ENCODE measurements around the gene PHACTR4. TPM values are rescaled to one million over a fixed set of nuclear protein-coding genes. Genes with fewer than 3 reads are reported as not detected.

The PHACTR4 gene
- total and polyA plus RNA-seq, 2 of the 4 experiments (the other 2 are of a cell fraction) = 7.5 to 15.0 TPM

GRCh38 chr1:28380394-28380793 is 10.9 kb downstream of the PHACTR4 start:
- H4K20me1 ChIP-seq (ENCODE audit: insufficient read depth, low read length) = peaks cover 9% of the 10 kb centered on the region
- WGBS, 2 experiments (ENCODE audit: extremely low coverage in 2 of 2, insufficient read length in 1 of 2) = no CpG with 5 or more reads among the region's 1 CpG
- H2AK9ac ChIP-seq (replicated peaks; ENCODE audit: low read depth, low read length, poor library complexity) = no peak overlapping the region
- no peak overlapping the region for H2AK5ac ChIP-seq (ENCODE audit: low read depth, low read length)
- CTCF ChIA-PET = no interaction called here
- no peak overlapping the region for H2BK5ac ChIP-seq (ENCODE audit: low read depth, low read length, poor library complexity, severe bottlenecking)
- H3K23ac ChIP-seq (ENCODE audit: low read depth, low read length) = no peak overlapping the region
- no peak overlapping the region for H3K14ac ChIP-seq (replicated peaks; ENCODE audit: low read depth, low read length)
- dilution Hi-C loops (cut with HindIII; ENCODE audit: low sequenced_read_pairs, unreplicated experiment) (no loop called here), intact Hi-C loops (cut with micrococcal nuclease) (no loop called here), in situ Hi-C loops (cut with MboI; ENCODE audit: low sequenced_read_pairs) (no loop called here)
- peaks cover 19 to 48% of the 10 kb centered on the region in 2 experiments for H3K79me1 ChIP-seq (ENCODE audit: low read depth in 1 of 2, low read length in 2 of 2)
- no peak overlapping the region for H3K18ac ChIP-seq (ENCODE audit: low read depth, low read length)
- no peak overlapping the region for H3K27ac ChIP-seq (ENCODE audit: insufficient read depth, low read length)
- no peak overlapping the region for H2BK20ac ChIP-seq (ENCODE audit: low read depth, low read length)
- no peaks in the 10 kb centered on the region for H3K9me1 ChIP-seq (ENCODE audit: insufficient read depth, low read length)
- POLR2A ChIA-PET (ENCODE audit: unreplicated experiment) = no interaction called here
- DNase-seq (no peak), ATAC-seq (ENCODE audit: low read depth) (no peak)
- H2BK15ac ChIP-seq (ENCODE audit: low read depth, low read length) = no peak overlapping the region
- no peak overlapping the region for H2AFZ ChIP-seq (replicated peaks; ENCODE audit: low read length, poor library complexity)
- H3K4ac ChIP-seq (ENCODE audit: low read depth, low read length) = no peak overlapping the region
- no peak overlapping the region for H3K56ac ChIP-seq (ENCODE audit: extremely low read depth, insufficient read depth, low read length)
- no peak overlapping the region for H3K9ac ChIP-seq (ENCODE audit: low read depth, low read length)
- H3K36me3 ChIP-seq (ENCODE audit: control insufficient read depth, insufficient read depth, low read length) = 0 out of 2 replicates have a peak, but pooled peaks cover 1% of the 10 kb centered on the region
- no peak overlapping the region for H3K4me2 ChIP-seq (ENCODE audit: low read depth, low read length)
- H3K9me3 ChIP-seq (ENCODE audit: control insufficient read depth, insufficient read depth, low read length) = no peaks in the 10 kb centered on the region
- no peak overlapping the region for H4K5ac ChIP-seq (ENCODE audit: low read depth, low read length)
- H3K4me1 ChIP-seq (ENCODE audit: control insufficient read depth, insufficient read depth, low read length) = no peaks in the 10 kb centered on the region
- TF ChIP-seq MAZ (IDR thresholded peaks at IDR 0.05; ENCODE audit: borderline replicate concordance, low read depth, low read length) (no peak), BHLHE40 (IDR thresholded peaks at IDR 0.05; ENCODE audit: low read depth, low read length) (no peak), NFE2L2 (IDR thresholded peaks at IDR 0.05; ENCODE audit: low read depth, low read length) (no peak), CTCF (conservative IDR thresholded peaks at IDR 0.05; ENCODE audit: low read depth, low read length) (no peak), RFX5 (IDR thresholded peaks at IDR 0.05; ENCODE audit: low read depth, low read length) (no peak), POLR2A (IDR thresholded peaks at IDR 0.05; ENCODE audit: low read depth, low read length) (no peak), CEBPB (IDR thresholded peaks at IDR 0.05; ENCODE audit: low read depth, low read length) (no peak), CHD1 (IDR thresholded peaks at IDR 0.05; ENCODE audit: low read depth, low read length) (no peak), SMC3 (IDR thresholded peaks at IDR 0.05; ENCODE audit: low read depth, low read length) (no peak), USF2 (IDR thresholded peaks at IDR 0.05; ENCODE audit: low read depth, low read length) (no peak), ELK1 (IDR thresholded peaks at IDR 0.05; ENCODE audit: borderline replicate concordance, low read depth, low read length) (no peak), RCOR1 (IDR thresholded peaks at IDR 0.05; ENCODE audit: insufficient replicate concordance, low read length) (no peak), FOS (IDR thresholded peaks at IDR 0.05; ENCODE audit: low read depth, low read length) (no peak), MXI1 (IDR thresholded peaks at IDR 0.05; ENCODE audit: borderline replicate concordance, low read depth, low read length) (no peak), RAD21 (IDR thresholded peaks at IDR 0.05; ENCODE audit: low read length) (no peak), MAFK (IDR thresholded peaks at IDR 0.05; ENCODE audit: low read depth, low read length) (no peak)
- H4K91ac ChIP-seq (ENCODE audit: insufficient read depth, low read depth, low read length) = no peak overlapping the region
- no TSS peak for BruUV-seq (replicated peaks)
- H3K27me3 ChIP-seq (ENCODE audit: control insufficient read depth, insufficient read depth, low read length) = no peaks in the 10 kb centered on the region
- no peak overlapping the region for H3K4me3 ChIP-seq (ENCODE audit: insufficient read depth, low read depth, low read length)
- H2BK120ac ChIP-seq (ENCODE audit: low read depth, low read length) = no peak overlapping the region
- no peak overlapping the region for H4K8ac ChIP-seq (ENCODE audit: low read depth in 2 of 2, low read length in 2 of 2)
